HG03558 (cell line): Measurements from ENCODE around the gene KCNG2.

Experiments
- ATAC-seq: cut with Tn5 transposase; IDR thresholded peaks from one replicate; pipeline ENCODE4 v1.9.1; 2021; ENCODE audit warnings: moderate number of reproducible peaks; ENCODE audit not compliant: unreplicated experiment; ENCODE audit errors: extremely low read depth

Gene KCNG2

GRCh38 chr18:79816092-79816491 is 18.4 kb downstream of the KCNG2 start:
- ATAC-seq, result no peak

GRCh38 chr18:79816981-79817606 is 19.4 kb downstream of the KCNG2 start:
- no peak for ATAC-seq

- no peak for ATAC-seq
Measured at GRCh38 chr18:79817607-79817998, 19.9 kb downstream of the KCNG2 start.

GRCh38 chr18:79818036-79818435 is 20.3 kb downstream of the KCNG2 start:
- ATAC-seq, result no peak

- ATAC-seq, result no peak
Measured at GRCh38 chr18:79818631-79819030, 20.9 kb downstream of the KCNG2 start.

GRCh38 chr18:79819064-79819967 is 21.6 kb downstream of the KCNG2 start:
- ATAC-seq, result no peak

- peak; percentile 72 for ATAC-seq
Measured at GRCh38 chr18:79819968-79820351, 22.2 kb downstream of the KCNG2 start.

- ATAC-seq, result no peak
Measured at GRCh38 chr18:79823120-79823519, 25.4 kb downstream of the KCNG2 start.

- ATAC-seq, result no peak
Measured at GRCh38 chr18:79825913-79826312, 28.2 kb downstream of the KCNG2 start.

- ATAC-seq, result no peak
Measured at GRCh38 chr18:79826966-79827365, 29.2 kb downstream of the KCNG2 start.

GRCh38 chr18:79828258-79828657 is 30.5 kb downstream of the KCNG2 start:
- no peak for ATAC-seq

GRCh38 chr18:79829136-79829854 is 31.6 kb downstream of the KCNG2 start:
- no peak for ATAC-seq

GRCh38 chr18:79832169-79832568 is 34.4 kb downstream of the KCNG2 start:
- no peak for ATAC-seq

GRCh38 chr18:79834834-79835233 is 37.1 kb downstream of the KCNG2 start:
- ATAC-seq, result no peak

- ATAC-seq, result no peak
Measured at GRCh38 chr18:79841936-79842335, 44.2 kb downstream of the KCNG2 start.

GRCh38 chr18:79844999-79845563 is 47.3 kb downstream of the KCNG2 start:
- ATAC-seq, result no peak

GRCh38 chr18:79846936-79847557 is 49.3 kb downstream of the KCNG2 start:
- ATAC-seq, result no peak

- no peak for ATAC-seq
Measured at GRCh38 chr18:79847606-79848293, 50.0 kb downstream of the KCNG2 start.

- no peak for ATAC-seq
Measured at GRCh38 chr18:79848294-79848578, 50.5 kb downstream of the KCNG2 start.
